Subcutaneous abdominal adipose tissue (tissue), 5 donors: ENCODE measurements around the gene PTHLH.

Source experiments
- H3K27ac ChIP-seq: one replicate; pipeline ENCODE4 v1.7.0; 2013; ENCODE audit warnings: low read depth, mild to moderate bottlenecking, inconsistent platforms, low read length, moderate library complexity
- H3K27me3 ChIP-seq, 5 donors: one replicate each; pipeline ENCODE4 v1.7.0; 2013; ENCODE audit warnings: low read length in 5 of 5, inconsistent platforms in 1 of 5; ENCODE audit not compliant: control insufficient read depth in 5 of 5, insufficient read depth in 4 of 5
- H3K36me3 ChIP-seq, 5 donors: one replicate each; pipeline ENCODE4 v1.7.0; 2013; ENCODE audit warnings: low read length in 5 of 5; ENCODE audit not compliant: control insufficient read depth in 5 of 5, insufficient read depth in 5 of 5
- H3K4me1 ChIP-seq, 5 donors: one replicate each; pipeline ENCODE4 v1.7.0; 2013; ENCODE audit warnings: low read length in 5 of 5, mild to moderate bottlenecking in 3 of 5, moderate library complexity in 1 of 5; ENCODE audit not compliant: control insufficient read depth in 5 of 5, insufficient read depth in 5 of 5
- H3K4me3 ChIP-seq, 5 donors: one replicate each; pipeline ENCODE4 v1.7.0; 2013; ENCODE audit warnings: low read length in 5 of 5, low read depth in 1 of 5
- H3K9ac ChIP-seq, 5 donors: one replicate each; pipeline ENCODE4 v1.7.0; 2013; ENCODE audit warnings: low read length in 5 of 5, mild to moderate bottlenecking in 4 of 5, moderate library complexity in 3 of 5
- H3K9me3 ChIP-seq, 5 donors: one replicate each; pipeline ENCODE4 v1.7.0; 2013; ENCODE audit warnings: low read length in 5 of 5; ENCODE audit not compliant: control insufficient read depth in 5 of 5
- donor health status: healthy.
- donor health status: healthy.
- donor health status: healthy.
- donor health status: healthy.
- donor health status: healthy.

The PTHLH gene

GRCh38 chr12:27967551-27968054, 4.9 kb downstream of the PTHLH start:
- Histone ChIP-seq H3K9ac (no peak overlapping the region), H3K27me3 (peaks cover 4 to 53% (median 19%) of the 10 kb centered on the region in 5 donors), H3K4me1 (peaks cover 3 to 28% (median 25%) of the 10 kb centered on the region in 5 donors), H3K36me3 (no peaks in the 10 kb centered on the region), H3K27ac (no peak overlapping the region), H3K9me3 (no peaks in the 10 kb centered on the region), H3K4me3 (no peak overlapping the region)

GRCh38 chr12:27966870-27967269, 5.7 kb downstream of the PTHLH start:
- no peak overlapping the region for H3K9ac ChIP-seq
- H3K27me3 ChIP-seq: peaks cover 4 to 53% (median 19%) of the 10 kb centered on the region in 5 donors
- no peaks in the 10 kb centered on the region for H3K9me3 ChIP-seq
- H3K4me3 ChIP-seq: no peak overlapping the region
- no peak overlapping the region for H3K27ac ChIP-seq
- H3K36me3 ChIP-seq: no peaks in the 10 kb centered on the region
- peaks cover 3 to 28% (median 25%) of the 10 kb centered on the region in 5 donors for H3K4me1 ChIP-seq

- Histone ChIP-seq H3K27me3 (peaks cover 4 to 47% (median 17%) of the 10 kb centered on the region in 5 donors), H3K36me3 (no peaks in the 10 kb centered on the region), H3K27ac (no peak overlapping the region), H3K9ac (no peak overlapping the region), H3K4me1 (peaks cover under 1 to 24% (median 22%) of the 10 kb centered on the region in 5 donors), H3K9me3 (no peaks in the 10 kb centered on the region), H3K4me3 (no peak overlapping the region)
These were observed 6.6 kb downstream of the PTHLH start for GRCh38 chr12:27965966-27966365.

GRCh38 chr12:27965411-27965810, 7.1 kb downstream of the PTHLH start:
- Histone ChIP-seq H3K36me3 (no peaks in the 10 kb centered on the region), H3K4me3 (no peak overlapping the region), H3K9ac (no peak overlapping the region), H3K27ac (no peak overlapping the region), H3K27me3 (peaks cover 4 to 47% (median 15%) of the 10 kb centered on the region in 5 donors), H3K4me1 (peaks cover 0 to 20% (median 18%) of the 10 kb centered on the region in 5 donors), H3K9me3 (no peaks in the 10 kb centered on the region)

GRCh38 chr12:27964123-27964522, 8.4 kb downstream of the PTHLH start:
- Histone ChIP-seq H3K4me1 (peaks cover 0 to 10% (median 8%) of the 10 kb centered on the region in 5 donors), H3K9ac (no peak overlapping the region), H3K27ac (no peak overlapping the region), H3K4me3 (no peak overlapping the region), H3K27me3 (peaks cover 4 to 38% (median 14%) of the 10 kb centered on the region in 5 donors), H3K9me3 (no peaks in the 10 kb centered on the region), H3K36me3 (no peaks in the 10 kb centered on the region)

GRCh38 chr12:27960821-27961220, 11.7 kb downstream of the PTHLH start:
- Histone ChIP-seq H3K27me3 (peaks cover 0 to 12% (median 1%) of the 10 kb centered on the region in 5 donors), H3K9ac (no peak overlapping the region), H3K27ac (no peak overlapping the region), H3K9me3 (no peaks in the 10 kb centered on the region), H3K4me3 (no peak overlapping the region), H3K36me3 (no peaks in the 10 kb centered on the region), H3K4me1 (no peaks in the 10 kb centered on the region)

GRCh38 chr12:27958675-27959074, 13.9 kb downstream of the PTHLH start:
- H3K9me3 ChIP-seq: no peaks in the 10 kb centered on the region
- no peak overlapping the region for H3K4me3 ChIP-seq
- no peaks in the 10 kb centered on the region for H3K4me1 ChIP-seq

GRCh38 chr12:27957366-27957765, 15.2 kb downstream of the PTHLH start:
- no peaks in the 10 kb centered on the region for H3K4me1 ChIP-seq
- H3K36me3 ChIP-seq: no peaks in the 10 kb centered on the region
- no peaks in the 10 kb centered on the region for H3K9me3 ChIP-seq
- no peaks in the 10 kb centered on the region for H3K27me3 ChIP-seq
- H3K27ac ChIP-seq: no peak overlapping the region
- H3K4me3 ChIP-seq: no peak overlapping the region
- H3K9ac ChIP-seq: no peak overlapping the region

More at GRCh38 chr12:27958675-27959074, 13.9 kb downstream of the PTHLH start:
- Histone ChIP-seq H3K27ac (no peak overlapping the region), H3K9ac (no peak overlapping the region), H3K27me3 (peaks cover 0 to 3% (median 0%) of the 10 kb centered on the region in 5 donors), H3K36me3 (no peaks in the 10 kb centered on the region)

- Histone ChIP-seq H3K27me3 (no peaks in the 10 kb centered on the region), H3K4me3 (no peak overlapping the region), H3K36me3 (no peaks in the 10 kb centered on the region), H3K9ac (no peak overlapping the region), H3K9me3 (no peaks in the 10 kb centered on the region), H3K27ac (no peak overlapping the region), H3K4me1 (no peaks in the 10 kb centered on the region)
These were observed 18.7 kb downstream of the PTHLH start for GRCh38 chr12:27953817-27954216.

GRCh38 chr12:27953348-27953747, 19.2 kb downstream of the PTHLH start:
- H3K4me1 ChIP-seq: no peaks in the 10 kb centered on the region
- no peak overlapping the region for H3K27ac ChIP-seq
- H3K27me3 ChIP-seq: no peaks in the 10 kb centered on the region
- H3K36me3 ChIP-seq: no peaks in the 10 kb centered on the region
- H3K9me3 ChIP-seq: no peaks in the 10 kb centered on the region
- H3K4me3 ChIP-seq: no peak overlapping the region
- H3K9ac ChIP-seq: no peak overlapping the region
